ENCODE results near the gene ZFHX2. TPM values are rescaled to one million over a fixed set of nuclear protein-coding genes. Genes with fewer than 3 reads are reported as not detected.

ZFHX2 gene
- polyA plus RNA-seq, 1 donor from 2014 or later = 0.72 TPM

DNA sequence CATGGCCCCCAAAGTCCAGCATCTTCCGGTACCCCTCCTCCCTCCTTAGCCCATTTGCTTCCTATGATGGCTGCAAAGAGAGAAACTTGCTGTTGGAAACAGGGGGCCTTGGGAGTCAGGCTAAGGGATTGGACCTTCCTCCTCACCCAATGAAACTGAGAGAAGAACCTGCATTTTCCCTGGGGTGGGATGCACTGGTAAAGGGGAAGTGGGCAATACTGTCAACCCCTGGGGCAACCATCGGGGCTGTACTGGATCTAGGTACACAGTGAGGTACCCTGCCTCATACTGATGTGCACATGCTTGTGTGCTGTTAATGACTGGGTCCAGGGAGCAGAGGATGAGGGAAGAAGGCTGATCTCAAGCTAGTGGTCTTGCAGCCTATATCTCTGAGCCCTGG lies 38.0 kb upstream of the ZFHX2 start:
- H3K9ac ChIP-seq (ENCODE audit: low read length) = peak overlapping the region; percentile 40
- H3K27ac ChIP-seq (ENCODE audit: low read length) = peak overlapping the region; percentile 46
- H3F3A ChIP-seq (ENCODE audit: insufficient read depth, low read length, poor library complexity, severe bottlenecking) = no peaks in the 10 kb centered on the region
- H3K4me3 ChIP-seq (ENCODE audit: low read length) = no peak overlapping the region
- no peaks in the 10 kb centered on the region for H4K20me1 ChIP-seq (ENCODE audit: insufficient read depth)
- H3K27me3 ChIP-seq (ENCODE audit: insufficient read depth, low read depth, low read length) = no peaks in the 10 kb centered on the region
- no peaks in the 10 kb centered on the region for H3K9me3 ChIP-seq (ENCODE audit: low read length)
- H3K9me2 ChIP-seq (ENCODE audit: insufficient read depth, low read length) = no peaks in the 10 kb centered on the region
- H2AFZ ChIP-seq (ENCODE audit: low read depth, low read length) = peak overlapping the region; percentile 38
- no peak for TF ChIP-seq MXI1 (conservative IDR thresholded peaks at IDR 0.05; ENCODE audit: poor library complexity, severe bottlenecking)
- TF ChIP-seq SMC3 (conservative IDR thresholded peaks at IDR 0.05; ENCODE audit: poor library complexity) = no peak
- no peak for TF ChIP-seq EP300 (conservative IDR thresholded peaks at IDR 0.05; ENCODE audit: poor library complexity, severe bottlenecking)
- TF ChIP-seq TAF1 (IDR thresholded peaks at IDR 0.05; ENCODE audit: low read depth) = no peak
- TF ChIP-seq, protein P1, sequence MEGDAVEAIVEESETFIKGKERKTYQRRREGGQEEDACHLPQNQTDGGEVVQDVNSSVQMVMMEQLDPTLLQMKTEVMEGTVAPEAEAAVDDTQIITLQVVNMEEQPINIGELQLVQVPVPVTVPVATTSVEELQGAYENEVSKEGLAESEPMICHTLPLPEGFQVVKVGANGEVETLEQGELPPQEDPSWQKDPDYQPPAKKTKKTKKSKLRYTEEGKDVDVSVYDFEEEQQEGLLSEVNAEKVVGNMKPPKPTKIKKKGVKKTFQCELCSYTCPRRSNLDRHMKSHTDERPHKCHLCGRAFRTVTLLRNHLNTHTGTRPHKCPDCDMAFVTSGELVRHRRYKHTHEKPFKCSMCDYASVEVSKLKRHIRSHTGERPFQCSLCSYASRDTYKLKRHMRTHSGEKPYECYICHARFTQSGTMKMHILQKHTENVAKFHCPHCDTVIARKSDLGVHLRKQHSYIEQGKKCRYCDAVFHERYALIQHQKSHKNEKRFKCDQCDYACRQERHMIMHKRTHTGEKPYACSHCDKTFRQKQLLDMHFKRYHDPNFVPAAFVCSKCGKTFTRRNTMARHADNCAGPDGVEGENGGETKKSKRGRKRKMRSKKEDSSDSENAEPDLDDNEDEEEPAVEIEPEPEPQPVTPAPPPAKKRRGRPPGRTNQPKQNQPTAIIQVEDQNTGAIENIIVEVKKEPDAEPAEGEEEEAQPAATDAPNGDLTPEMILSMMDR (IDR thresholded peaks at IDR 0.05; ENCODE audit: poor library complexity, severe bottlenecking) = no peak
- TF ChIP-seq RAD21 (conservative IDR thresholded peaks at IDR 0.05) = no peak
- TF ChIP-seq EZH2 (IDR thresholded peaks at IDR 0.05; ENCODE audit: borderline replicate concordance, insufficient read depth, low read length, poor library complexity, severe bottlenecking) = no peak
- TF ChIP-seq POLR2AphosphoS5 (IDR thresholded peaks at IDR 0.05) = no peak
- TF ChIP-seq, protein P2, sequence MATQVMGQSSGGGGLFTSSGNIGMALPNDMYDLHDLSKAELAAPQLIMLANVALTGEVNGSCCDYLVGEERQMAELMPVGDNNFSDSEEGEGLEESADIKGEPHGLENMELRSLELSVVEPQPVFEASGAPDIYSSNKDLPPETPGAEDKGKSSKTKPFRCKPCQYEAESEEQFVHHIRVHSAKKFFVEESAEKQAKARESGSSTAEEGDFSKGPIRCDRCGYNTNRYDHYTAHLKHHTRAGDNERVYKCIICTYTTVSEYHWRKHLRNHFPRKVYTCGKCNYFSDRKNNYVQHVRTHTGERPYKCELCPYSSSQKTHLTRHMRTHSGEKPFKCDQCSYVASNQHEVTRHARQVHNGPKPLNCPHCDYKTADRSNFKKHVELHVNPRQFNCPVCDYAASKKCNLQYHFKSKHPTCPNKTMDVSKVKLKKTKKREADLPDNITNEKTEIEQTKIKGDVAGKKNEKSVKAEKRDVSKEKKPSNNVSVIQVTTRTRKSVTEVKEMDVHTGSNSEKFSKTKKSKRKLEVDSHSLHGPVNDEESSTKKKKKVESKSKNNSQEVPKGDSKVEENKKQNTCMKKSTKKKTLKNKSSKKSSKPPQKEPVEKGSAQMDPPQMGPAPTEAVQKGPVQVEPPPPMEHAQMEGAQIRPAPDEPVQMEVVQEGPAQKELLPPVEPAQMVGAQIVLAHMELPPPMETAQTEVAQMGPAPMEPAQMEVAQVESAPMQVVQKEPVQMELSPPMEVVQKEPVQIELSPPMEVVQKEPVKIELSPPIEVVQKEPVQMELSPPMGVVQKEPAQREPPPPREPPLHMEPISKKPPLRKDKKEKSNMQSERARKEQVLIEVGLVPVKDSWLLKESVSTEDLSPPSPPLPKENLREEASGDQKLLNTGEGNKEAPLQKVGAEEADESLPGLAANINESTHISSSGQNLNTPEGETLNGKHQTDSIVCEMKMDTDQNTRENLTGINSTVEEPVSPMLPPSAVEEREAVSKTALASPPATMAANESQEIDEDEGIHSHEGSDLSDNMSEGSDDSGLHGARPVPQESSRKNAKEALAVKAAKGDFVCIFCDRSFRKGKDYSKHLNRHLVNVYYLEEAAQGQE (IDR thresholded peaks at IDR 0.05; ENCODE audit: borderline replicate concordance) = no peak
- H3K36me3 ChIP-seq (ENCODE audit: insufficient read depth, low read length) = no peaks in the 10 kb centered on the region
- H3K4me2 ChIP-seq (ENCODE audit: low read length) = no peak overlapping the region
- no peaks in the 10 kb centered on the region for H3K79me2 ChIP-seq (replicated peaks; ENCODE audit: insufficient read depth, low read length)

DNA sequence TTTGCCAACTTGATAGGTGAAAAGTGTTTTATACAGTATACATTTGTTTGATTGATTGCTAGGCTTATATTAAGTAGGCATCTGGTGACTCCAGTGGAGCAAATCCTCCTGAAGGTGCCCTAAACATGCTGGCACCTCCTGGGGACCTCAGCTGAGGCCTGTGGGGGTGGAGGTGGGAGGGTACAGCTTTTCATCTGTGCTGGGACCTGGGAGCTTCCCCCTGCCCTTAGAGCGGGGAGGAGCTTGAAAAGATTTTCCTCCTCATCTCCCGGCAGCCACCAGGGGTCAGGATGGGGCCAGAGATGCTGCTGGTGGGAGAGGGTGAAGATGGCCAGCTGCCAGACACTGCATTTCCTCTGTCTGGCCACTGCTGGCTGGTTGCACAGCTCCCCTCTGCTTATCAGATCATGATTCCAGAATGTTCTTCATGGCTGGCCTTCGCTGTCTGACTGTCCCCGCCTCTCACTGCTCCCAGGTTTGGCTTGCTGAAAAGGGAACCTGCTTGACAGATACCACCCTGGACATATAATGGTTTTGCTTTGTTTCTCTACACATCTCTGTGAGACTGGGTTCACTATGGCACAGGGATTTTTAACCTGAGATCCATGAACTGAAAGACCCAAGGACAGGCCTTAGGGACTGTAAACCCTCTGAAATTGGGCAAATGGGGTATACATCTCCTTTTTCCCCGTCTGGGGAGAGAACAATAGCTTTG lies 37.5 kb upstream of the ZFHX2 start:
- Histone ChIP-seq H3K9ac (ENCODE audit: low read length) (peak overlapping the region; percentile 40), H3K4me2 (ENCODE audit: low read length) (no peak overlapping the region), H3F3A (ENCODE audit: insufficient read depth, low read length, poor library complexity, severe bottlenecking) (no peaks in the 10 kb centered on the region), H3K79me2 (replicated peaks; ENCODE audit: insufficient read depth, low read length) (no peaks in the 10 kb centered on the region), H3K4me3 (ENCODE audit: low read length) (no peak overlapping the region), H3K27me3 (ENCODE audit: insufficient read depth, low read depth, low read length) (no peaks in the 10 kb centered on the region), H3K27ac (ENCODE audit: low read length) (peak overlapping the region; percentile 46), H3K9me2 (ENCODE audit: insufficient read depth, low read length) (no peaks in the 10 kb centered on the region), H3K9me3 (ENCODE audit: low read length) (no peaks in the 10 kb centered on the region), H4K20me1 (ENCODE audit: insufficient read depth) (no peaks in the 10 kb centered on the region), H3K36me3 (ENCODE audit: insufficient read depth, low read length) (no peaks in the 10 kb centered on the region), H2AFZ (ENCODE audit: low read depth, low read length) (peak overlapping the region; percentile 38)
- TF ChIP-seq TAF1 (IDR thresholded peaks at IDR 0.05; ENCODE audit: low read depth) (no peak), SMC3 (conservative IDR thresholded peaks at IDR 0.05; ENCODE audit: poor library complexity) (peak; percentile 91), EZH2 (IDR thresholded peaks at IDR 0.05; ENCODE audit: borderline replicate concordance, insufficient read depth, low read length, poor library complexity, severe bottlenecking) (no peak), POLR2AphosphoS5 (IDR thresholded peaks at IDR 0.05) (peak; percentile 45), EP300 (conservative IDR thresholded peaks at IDR 0.05; ENCODE audit: poor library complexity, severe bottlenecking) (peak; percentile 42), MXI1 (conservative IDR thresholded peaks at IDR 0.05; ENCODE audit: poor library complexity, severe bottlenecking) (no peak), RAD21 (conservative IDR thresholded peaks at IDR 0.05) (peak; percentile 89)
- TF ChIP-seq, protein P2 (IDR thresholded peaks at IDR 0.05; ENCODE audit: borderline replicate concordance) = peak; percentile 38
- TF ChIP-seq, protein P1 (IDR thresholded peaks at IDR 0.05; ENCODE audit: poor library complexity, severe bottlenecking) = peak; percentile 95
